ENCODE results near the gene STC2.

Gene STC2

DNA sequence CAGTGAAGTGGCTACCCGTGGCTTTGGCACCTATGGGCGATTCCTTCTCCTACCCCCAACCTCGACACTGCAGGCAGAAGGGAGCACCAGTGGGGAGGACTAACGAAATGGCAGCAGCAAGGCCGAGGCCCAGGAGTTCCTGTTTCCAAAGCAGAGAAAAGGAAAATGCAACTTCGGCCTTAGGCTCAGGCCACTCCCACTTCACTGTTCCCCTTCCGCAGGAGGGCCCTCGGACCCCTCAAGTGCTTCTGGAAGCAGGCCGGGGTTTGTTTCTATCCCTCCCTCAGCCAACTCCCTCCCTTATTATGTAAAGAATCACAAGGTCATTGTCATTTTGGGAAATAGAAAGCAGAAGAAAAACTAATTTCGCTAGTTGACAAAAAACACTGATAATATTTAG lies 56.8 kb downstream of the STC2 start:
- TF ChIP-seq CTCF (IDR thresholded peaks at IDR 0.05), result no peak
- no peak overlapping the region for H3K27ac ChIP-seq
- no peak overlapping the region for H3K4me2 ChIP-seq (ENCODE audit: low read length)

DNA sequence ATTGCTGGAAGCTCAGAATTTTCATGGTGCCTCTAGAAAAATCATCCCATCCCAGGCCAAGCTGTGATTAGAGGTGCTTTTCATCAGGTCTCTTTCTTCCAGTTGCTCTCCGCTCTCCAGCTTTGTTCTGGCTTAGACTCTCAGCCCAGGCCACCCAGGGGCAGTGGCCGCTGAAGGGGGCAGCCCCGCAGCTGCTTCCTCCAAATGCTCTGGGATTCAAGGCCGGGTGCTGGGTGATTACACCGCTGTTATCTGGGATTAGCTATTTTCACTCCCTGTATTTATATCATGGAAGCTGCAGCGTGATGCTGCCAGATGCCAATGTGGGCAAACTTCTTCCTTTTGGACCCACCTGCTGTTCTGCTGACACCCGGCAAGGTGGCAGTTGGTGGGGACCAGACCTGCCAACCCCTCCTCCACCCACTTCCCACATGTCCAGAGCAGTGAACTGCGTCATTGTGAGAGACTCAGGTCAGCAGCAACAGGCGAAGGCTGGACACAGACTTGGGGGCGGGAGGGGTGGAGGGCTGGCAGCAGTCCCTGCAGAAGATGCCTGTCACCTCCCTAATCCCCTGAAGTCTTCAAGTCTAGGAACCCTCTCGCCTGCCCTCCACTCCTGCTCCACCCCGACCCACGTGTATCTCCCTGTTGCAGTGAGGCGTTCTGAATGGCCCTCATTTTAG lies 59.3 kb downstream of the STC2 start:
- Histone ChIP-seq H3K79me2 (no peaks in the 10 kb centered on the region), H3K4me1 (no peaks in the 10 kb centered on the region), H2AFZ (no peak overlapping the region), H3K27me3 (ENCODE audit: control insufficient read depth, insufficient read depth, low read length) (no peaks in the 10 kb centered on the region), H3K9me3 (ENCODE audit: control insufficient read depth, low read length) (no peaks in the 10 kb centered on the region), H3K4me3 (ENCODE audit: low read depth, low read length) (no peak overlapping the region), H3K27ac (no peak overlapping the region), H3K36me3 (ENCODE audit: control insufficient read depth, insufficient read depth, low read length) (no peaks in the 10 kb centered on the region), H3K4me2 (ENCODE audit: low read length) (no peak overlapping the region), H3K9ac (no peak overlapping the region)
- no peak for TF ChIP-seq CTCF (IDR thresholded peaks at IDR 0.05)

More for the DNA sequence above, 56.8 kb downstream of the STC2 start:
- H3K79me2 ChIP-seq, result no peaks in the 10 kb centered on the region
- no peak overlapping the region for H3K4me3 ChIP-seq (ENCODE audit: low read depth, low read length)
- no peaks in the 10 kb centered on the region for H3K36me3 ChIP-seq (ENCODE audit: control insufficient read depth, insufficient read depth, low read length)
- no peaks in the 10 kb centered on the region for H3K9me3 ChIP-seq (ENCODE audit: control insufficient read depth, low read length)
- no peak overlapping the region for H2AFZ ChIP-seq
- H3K27me3 ChIP-seq (ENCODE audit: control insufficient read depth, insufficient read depth, low read length), result no peaks in the 10 kb centered on the region
- H3K9ac ChIP-seq, result no peak overlapping the region
- H3K4me1 ChIP-seq, result no peaks in the 10 kb centered on the region

- Histone ChIP-seq H3K27ac (no peak overlapping the region), H3K9ac (no peak overlapping the region), H2AFZ (no peak overlapping the region), H3K4me1 (no peaks in the 10 kb centered on the region), H3K4me2 (ENCODE audit: low read length) (no peak overlapping the region), H3K9me3 (ENCODE audit: control insufficient read depth, low read length) (no peaks in the 10 kb centered on the region), H3K36me3 (ENCODE audit: control insufficient read depth, insufficient read depth, low read length) (no peaks in the 10 kb centered on the region), H3K4me3 (ENCODE audit: low read depth, low read length) (no peak overlapping the region), H3K27me3 (ENCODE audit: control insufficient read depth, insufficient read depth, low read length) (no peaks in the 10 kb centered on the region), H3K79me2 (no peaks in the 10 kb centered on the region)
- TF ChIP-seq CTCF (IDR thresholded peaks at IDR 0.05), result no peak
These were observed 62.8 kb downstream of the STC2 start for GRCh38 chr5:173265433-173265832.

Measured in parathyroid adenoma (tissue), 2 donors.